ENCODE measurements around the gene PIGU. TPM values are rescaled to one million over a fixed set of nuclear protein-coding genes. Genes with fewer than 3 reads are reported as not detected.

The PIGU gene
- polyA plus RNA-seq, 1 donor from 2014 or later, result 35.8 TPM

DNA sequence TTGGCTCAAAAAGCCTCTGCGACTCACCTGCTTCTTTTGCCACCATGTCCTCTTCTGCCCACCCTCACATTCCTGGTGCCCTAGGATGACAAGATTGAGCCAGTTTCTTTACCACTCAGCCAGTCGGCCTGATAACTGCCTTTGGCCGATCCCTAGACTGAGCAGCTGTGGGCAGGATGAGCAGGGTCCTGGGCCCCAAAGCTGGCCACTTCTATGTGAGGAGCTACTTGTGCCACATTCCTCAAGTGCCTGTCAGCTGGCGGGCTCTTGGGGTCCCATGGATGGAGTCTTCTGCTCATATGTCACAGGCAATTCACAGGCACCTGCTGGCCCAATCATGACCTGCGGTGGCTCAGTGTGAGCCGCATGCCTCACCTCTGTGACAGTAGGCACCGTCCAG, 144.1 kb downstream of the PIGU start:
- Histone ChIP-seq H3K9me2 (ENCODE audit: insufficient read depth, low read length) (no peaks in the 10 kb centered on the region), H4K20me1 (ENCODE audit: insufficient read depth) (no peaks in the 10 kb centered on the region), H3K4me2 (ENCODE audit: low read length) (no peak overlapping the region), H3K27ac (ENCODE audit: low read length) (no peak overlapping the region), H3K9me3 (ENCODE audit: low read length) (no peaks in the 10 kb centered on the region), H3K27me3 (ENCODE audit: insufficient read depth, low read depth, low read length) (no peaks in the 10 kb centered on the region), H2AFZ (ENCODE audit: low read depth, low read length) (no peak overlapping the region), H3K4me3 (ENCODE audit: low read length) (no peak overlapping the region), H3F3A (ENCODE audit: insufficient read depth, low read length, poor library complexity, severe bottlenecking) (no peaks in the 10 kb centered on the region), H3K36me3 (ENCODE audit: insufficient read depth, low read length) (no peaks in the 10 kb centered on the region), H3K9ac (ENCODE audit: low read length) (no peak overlapping the region), H3K79me2 (replicated peaks; ENCODE audit: insufficient read depth, low read length) (no peaks in the 10 kb centered on the region)
- TF ChIP-seq EP300 (conservative IDR thresholded peaks at IDR 0.05; ENCODE audit: poor library complexity, severe bottlenecking) (no peak), SMC3 (conservative IDR thresholded peaks at IDR 0.05; ENCODE audit: poor library complexity) (no peak), MXI1 (conservative IDR thresholded peaks at IDR 0.05; ENCODE audit: poor library complexity, severe bottlenecking) (no peak), EZH2 (IDR thresholded peaks at IDR 0.05; ENCODE audit: borderline replicate concordance, insufficient read depth, low read length, poor library complexity, severe bottlenecking) (no peak), POLR2AphosphoS5 (IDR thresholded peaks at IDR 0.05) (no peak), TAF1 (IDR thresholded peaks at IDR 0.05; ENCODE audit: low read depth) (no peak), RAD21 (conservative IDR thresholded peaks at IDR 0.05) (no peak)
- TF ChIP-seq, protein P1, sequence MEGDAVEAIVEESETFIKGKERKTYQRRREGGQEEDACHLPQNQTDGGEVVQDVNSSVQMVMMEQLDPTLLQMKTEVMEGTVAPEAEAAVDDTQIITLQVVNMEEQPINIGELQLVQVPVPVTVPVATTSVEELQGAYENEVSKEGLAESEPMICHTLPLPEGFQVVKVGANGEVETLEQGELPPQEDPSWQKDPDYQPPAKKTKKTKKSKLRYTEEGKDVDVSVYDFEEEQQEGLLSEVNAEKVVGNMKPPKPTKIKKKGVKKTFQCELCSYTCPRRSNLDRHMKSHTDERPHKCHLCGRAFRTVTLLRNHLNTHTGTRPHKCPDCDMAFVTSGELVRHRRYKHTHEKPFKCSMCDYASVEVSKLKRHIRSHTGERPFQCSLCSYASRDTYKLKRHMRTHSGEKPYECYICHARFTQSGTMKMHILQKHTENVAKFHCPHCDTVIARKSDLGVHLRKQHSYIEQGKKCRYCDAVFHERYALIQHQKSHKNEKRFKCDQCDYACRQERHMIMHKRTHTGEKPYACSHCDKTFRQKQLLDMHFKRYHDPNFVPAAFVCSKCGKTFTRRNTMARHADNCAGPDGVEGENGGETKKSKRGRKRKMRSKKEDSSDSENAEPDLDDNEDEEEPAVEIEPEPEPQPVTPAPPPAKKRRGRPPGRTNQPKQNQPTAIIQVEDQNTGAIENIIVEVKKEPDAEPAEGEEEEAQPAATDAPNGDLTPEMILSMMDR (IDR thresholded peaks at IDR 0.05; ENCODE audit: poor library complexity, severe bottlenecking), result no peak
- TF ChIP-seq, protein P2, sequence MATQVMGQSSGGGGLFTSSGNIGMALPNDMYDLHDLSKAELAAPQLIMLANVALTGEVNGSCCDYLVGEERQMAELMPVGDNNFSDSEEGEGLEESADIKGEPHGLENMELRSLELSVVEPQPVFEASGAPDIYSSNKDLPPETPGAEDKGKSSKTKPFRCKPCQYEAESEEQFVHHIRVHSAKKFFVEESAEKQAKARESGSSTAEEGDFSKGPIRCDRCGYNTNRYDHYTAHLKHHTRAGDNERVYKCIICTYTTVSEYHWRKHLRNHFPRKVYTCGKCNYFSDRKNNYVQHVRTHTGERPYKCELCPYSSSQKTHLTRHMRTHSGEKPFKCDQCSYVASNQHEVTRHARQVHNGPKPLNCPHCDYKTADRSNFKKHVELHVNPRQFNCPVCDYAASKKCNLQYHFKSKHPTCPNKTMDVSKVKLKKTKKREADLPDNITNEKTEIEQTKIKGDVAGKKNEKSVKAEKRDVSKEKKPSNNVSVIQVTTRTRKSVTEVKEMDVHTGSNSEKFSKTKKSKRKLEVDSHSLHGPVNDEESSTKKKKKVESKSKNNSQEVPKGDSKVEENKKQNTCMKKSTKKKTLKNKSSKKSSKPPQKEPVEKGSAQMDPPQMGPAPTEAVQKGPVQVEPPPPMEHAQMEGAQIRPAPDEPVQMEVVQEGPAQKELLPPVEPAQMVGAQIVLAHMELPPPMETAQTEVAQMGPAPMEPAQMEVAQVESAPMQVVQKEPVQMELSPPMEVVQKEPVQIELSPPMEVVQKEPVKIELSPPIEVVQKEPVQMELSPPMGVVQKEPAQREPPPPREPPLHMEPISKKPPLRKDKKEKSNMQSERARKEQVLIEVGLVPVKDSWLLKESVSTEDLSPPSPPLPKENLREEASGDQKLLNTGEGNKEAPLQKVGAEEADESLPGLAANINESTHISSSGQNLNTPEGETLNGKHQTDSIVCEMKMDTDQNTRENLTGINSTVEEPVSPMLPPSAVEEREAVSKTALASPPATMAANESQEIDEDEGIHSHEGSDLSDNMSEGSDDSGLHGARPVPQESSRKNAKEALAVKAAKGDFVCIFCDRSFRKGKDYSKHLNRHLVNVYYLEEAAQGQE (IDR thresholded peaks at IDR 0.05; ENCODE audit: borderline replicate concordance), result no peak

DNA sequence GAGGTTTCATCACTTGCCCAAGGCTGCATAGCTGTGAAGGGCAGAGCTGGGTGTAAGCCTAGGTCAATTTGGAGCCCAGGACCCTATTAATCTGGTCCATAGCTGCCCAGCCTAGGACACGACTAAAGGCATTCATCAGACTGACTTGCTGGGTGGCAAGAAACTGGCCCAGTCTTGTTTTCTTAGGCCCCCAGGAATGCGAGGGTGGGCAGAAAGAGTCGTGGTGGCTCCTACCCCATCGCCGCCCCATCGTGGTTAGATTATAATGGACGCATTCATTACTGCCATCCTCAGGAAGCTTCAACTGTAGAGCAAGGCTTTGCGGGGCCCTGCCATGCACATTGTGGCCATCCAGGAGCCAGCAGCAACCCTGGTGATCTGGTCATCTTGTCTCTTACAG, 144.6 kb downstream of the PIGU start:
- Histone ChIP-seq H4K20me1 (ENCODE audit: insufficient read depth) (no peaks in the 10 kb centered on the region), H3K9me3 (ENCODE audit: low read length) (no peaks in the 10 kb centered on the region), H3K27ac (ENCODE audit: low read length) (no peak overlapping the region)

More for the DNA sequence above, 144.6 kb downstream of the PIGU start:
- Histone ChIP-seq H3K4me2 (ENCODE audit: low read length) (no peak overlapping the region), H3F3A (ENCODE audit: insufficient read depth, low read length, poor library complexity, severe bottlenecking) (no peaks in the 10 kb centered on the region), H3K79me2 (replicated peaks; ENCODE audit: insufficient read depth, low read length) (no peaks in the 10 kb centered on the region), H3K9me2 (ENCODE audit: insufficient read depth, low read length) (no peaks in the 10 kb centered on the region), H3K4me3 (ENCODE audit: low read length) (no peak overlapping the region), H3K27me3 (ENCODE audit: insufficient read depth, low read depth, low read length) (no peaks in the 10 kb centered on the region), H2AFZ (ENCODE audit: low read depth, low read length) (no peak overlapping the region), H3K9ac (ENCODE audit: low read length) (no peak overlapping the region), H3K36me3 (ENCODE audit: insufficient read depth, low read length) (no peaks in the 10 kb centered on the region)
- TF ChIP-seq MXI1 (conservative IDR thresholded peaks at IDR 0.05; ENCODE audit: poor library complexity, severe bottlenecking) (no peak), TAF1 (IDR thresholded peaks at IDR 0.05; ENCODE audit: low read depth) (no peak), RAD21 (conservative IDR thresholded peaks at IDR 0.05) (no peak), EZH2 (IDR thresholded peaks at IDR 0.05; ENCODE audit: borderline replicate concordance, insufficient read depth, low read length, poor library complexity, severe bottlenecking) (no peak)
- TF ChIP-seq, protein P1 (IDR thresholded peaks at IDR 0.05; ENCODE audit: poor library complexity, severe bottlenecking), result no peak
